ENCODE measurements around the gene ADAT2. TPM values are rescaled to one million over a fixed set of nuclear protein-coding genes. Genes with fewer than 3 reads are reported as not detected.

The ADAT2 gene
- total RNA-seq, 1 donor from 2014 or later: 9.1 TPM

DNA sequence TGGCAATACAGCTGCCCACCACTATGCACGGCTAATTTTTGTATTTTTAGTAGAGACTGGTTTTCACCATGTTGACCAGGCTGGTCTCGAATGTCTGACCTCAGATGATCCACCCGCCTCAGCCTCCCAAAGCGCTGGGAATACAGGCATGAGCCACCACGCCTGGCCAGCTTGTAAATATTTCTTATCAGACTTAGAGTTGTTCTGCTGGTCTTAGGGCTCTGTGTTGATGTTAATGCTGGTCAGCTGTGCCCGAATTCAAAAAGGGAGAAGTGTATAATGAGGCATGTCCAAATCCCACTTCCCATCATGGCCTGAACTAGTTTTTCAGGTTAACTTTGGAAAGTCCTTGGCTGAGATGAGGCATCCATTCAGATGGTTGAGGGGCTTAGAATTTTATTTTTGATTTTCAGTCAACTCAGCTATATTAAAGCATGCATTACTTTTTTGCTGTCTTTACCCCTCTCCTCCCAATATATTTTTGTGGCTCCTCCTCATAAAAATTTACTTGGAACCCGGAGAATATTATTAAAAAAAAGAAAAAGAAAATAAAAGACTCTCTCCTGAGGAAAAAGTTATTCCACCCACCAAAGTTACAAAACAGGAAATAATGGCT, 47.7 kb downstream of the ADAT2 start:
- no peak for DNase-seq (ENCODE audit: low read depth)
- H3K4me3 ChIP-seq (ENCODE audit: low read depth, low read length): no peak overlapping the region
- no peaks in the 10 kb centered on the region for H3K27me3 ChIP-seq (ENCODE audit: control insufficient read depth, insufficient read depth, low read length)
- no peaks in the 10 kb centered on the region for H3K36me3 ChIP-seq (ENCODE audit: control insufficient read depth, insufficient read depth, low read length)
- TF ChIP-seq CTCF (IDR thresholded peaks at IDR 0.05; ENCODE audit: insufficient read depth, low read length, poor library complexity, severe bottlenecking): no peak

DNA sequence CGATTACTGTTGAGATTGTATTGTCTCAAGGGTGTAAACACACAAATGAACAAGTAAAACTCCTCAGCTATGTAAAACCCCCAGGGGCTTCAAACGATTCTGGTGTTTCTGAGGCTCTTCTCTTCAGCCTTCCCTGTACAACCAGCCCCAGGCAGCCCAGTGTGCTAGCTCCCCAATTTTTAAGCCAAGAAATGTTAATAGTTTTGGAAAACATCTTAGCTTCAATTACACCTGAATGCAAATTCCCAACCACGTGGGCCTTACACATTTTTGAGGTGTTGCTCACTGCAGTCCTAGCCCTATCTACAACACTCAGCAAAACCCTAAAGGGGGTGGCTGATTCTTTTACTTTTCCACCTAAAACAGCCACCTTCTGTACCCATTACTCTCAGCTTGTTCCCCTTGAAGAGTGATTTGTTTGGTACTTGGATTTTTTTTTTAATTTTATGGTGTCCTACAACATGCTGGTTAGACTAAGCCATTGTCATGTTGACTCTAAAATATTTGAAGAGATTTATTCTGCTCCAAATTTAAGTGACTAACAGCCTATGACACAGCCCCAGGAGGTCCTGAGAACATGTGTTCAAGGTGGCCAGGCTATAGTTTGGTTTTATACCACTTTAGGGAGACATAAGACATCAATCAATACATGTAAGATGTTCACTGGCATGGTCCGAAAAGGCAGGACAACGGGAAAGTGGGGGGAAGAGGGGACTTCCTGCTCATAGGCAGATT, 48.7 kb downstream of the ADAT2 start:
- Histone ChIP-seq H3K36me3 (ENCODE audit: control insufficient read depth, insufficient read depth, low read length) (no peaks in the 10 kb centered on the region), H3K27me3 (ENCODE audit: control insufficient read depth, insufficient read depth, low read length) (no peaks in the 10 kb centered on the region), H3K4me3 (ENCODE audit: low read depth, low read length) (no peak overlapping the region)
- no peak for TF ChIP-seq CTCF (IDR thresholded peaks at IDR 0.05; ENCODE audit: insufficient read depth, low read length, poor library complexity, severe bottlenecking)
- DNase-seq (ENCODE audit: low read depth): no peak

GRCh38 chr6:143401068-143401446, 49.4 kb downstream of the ADAT2 start:
- Histone ChIP-seq H3K36me3 (ENCODE audit: control insufficient read depth, insufficient read depth, low read length) (no peaks in the 10 kb centered on the region), H3K27me3 (ENCODE audit: control insufficient read depth, insufficient read depth, low read length) (no peaks in the 10 kb centered on the region), H3K4me3 (ENCODE audit: low read depth, low read length) (no peak overlapping the region)
- DNase-seq (ENCODE audit: low read depth): no peak
- TF ChIP-seq CTCF (IDR thresholded peaks at IDR 0.05; ENCODE audit: insufficient read depth, low read length, poor library complexity, severe bottlenecking): no peak

- Histone ChIP-seq H3K36me3 (ENCODE audit: control insufficient read depth, insufficient read depth, low read length) (no peaks in the 10 kb centered on the region), H3K27me3 (ENCODE audit: control insufficient read depth, insufficient read depth, low read length) (no peaks in the 10 kb centered on the region), H3K4me3 (ENCODE audit: low read depth, low read length) (no peak overlapping the region)
- no peak for TF ChIP-seq CTCF (IDR thresholded peaks at IDR 0.05; ENCODE audit: insufficient read depth, low read length, poor library complexity, severe bottlenecking)
- no peak for DNase-seq (ENCODE audit: low read depth)
Measured at GRCh38 chr6:143400258-143401067, 50.0 kb downstream of the ADAT2 start.

GRCh38 chr6:143399775-143400174, 50.7 kb downstream of the ADAT2 start:
- TF ChIP-seq CTCF (IDR thresholded peaks at IDR 0.05; ENCODE audit: insufficient read depth, low read length, poor library complexity, severe bottlenecking): no peak
- no peak overlapping the region for H3K4me3 ChIP-seq (ENCODE audit: low read depth, low read length)
- no peaks in the 10 kb centered on the region for H3K27me3 ChIP-seq (ENCODE audit: control insufficient read depth, insufficient read depth, low read length)
- no peak for DNase-seq (ENCODE audit: low read depth)
- no peaks in the 10 kb centered on the region for H3K36me3 ChIP-seq (ENCODE audit: control insufficient read depth, insufficient read depth, low read length)
